ENCODE measurements around the gene PIK3CA. TPM values are rescaled to one million over a fixed set of nuclear protein-coding genes. Genes with fewer than 3 reads are reported as not detected.
A peak's percentile ranks its signal among the peaks of the same experiment; 100 is the strongest.

PIK3CA gene
- total RNA-seq, 1 experiment from 2014 or later, result 12.0 TPM

DNA sequence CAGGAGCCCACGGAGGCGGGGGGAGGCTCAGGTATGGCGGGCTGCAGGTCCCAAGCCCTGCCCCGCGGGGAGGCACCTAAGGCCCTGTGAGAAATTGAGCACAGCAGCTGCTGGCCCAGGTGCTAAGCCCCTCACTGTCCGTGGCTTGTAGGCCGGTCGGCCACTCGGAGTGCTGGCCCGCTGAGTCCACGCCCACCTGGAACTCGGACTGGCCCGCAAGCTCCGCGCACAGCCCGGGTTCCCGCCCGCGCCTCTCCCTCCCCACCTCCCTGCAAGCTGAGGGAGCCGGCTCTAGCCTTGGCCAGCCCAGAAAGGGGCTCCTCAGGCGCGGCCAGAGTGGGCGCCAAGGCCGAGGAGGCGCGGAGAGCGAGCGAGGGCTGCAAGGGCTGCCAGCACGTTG, 115.0 kb downstream of the PIK3CA start:
- Histone ChIP-seq H3K56ac (ENCODE audit: insufficient read length, low read depth, low read length) (no peak overlapping the region), H3K23me2 (ENCODE audit: insufficient read length, low read depth, low read length, poor library complexity, severe bottlenecking) (peaks cover 4% of the 10 kb centered on the region), H3K27ac (ENCODE audit: insufficient read length, low read depth, low read length) (no peak overlapping the region), H3K79me1 (ENCODE audit: insufficient read depth, low read depth, low read length, poor library complexity, severe bottlenecking) (no peaks in the 10 kb centered on the region), H2BK12ac (ENCODE audit: insufficient read length, low read depth, low read length) (no peak overlapping the region), H2BK20ac (ENCODE audit: low read depth, low read length, poor library complexity, severe bottlenecking) (no peak overlapping the region), H3K27me3 (ENCODE audit: insufficient read depth, low read length) (no peaks in the 10 kb centered on the region), H3K14ac (ENCODE audit: insufficient read depth, low read length) (no peak overlapping the region), H3K23ac (ENCODE audit: insufficient read length, low read depth, low read length) (no peak overlapping the region), H3K4ac (ENCODE audit: low read depth, low read length) (no peak overlapping the region), H3T11ph (ENCODE audit: low read length) (no peak overlapping the region), H3K79me2 (ENCODE audit: insufficient read depth, low read length) (no peaks in the 10 kb centered on the region), H2AFZ (ENCODE audit: low read length) (no peak overlapping the region), H3K9ac (ENCODE audit: extremely low read depth, insufficient read length, low read length) (no peak overlapping the region), H2BK5ac (ENCODE audit: insufficient read length, low read length) (no peak overlapping the region), H4K5ac (ENCODE audit: insufficient read length, low read depth, low read length) (no peak overlapping the region), H4K8ac (replicated peaks; ENCODE audit: insufficient read length, low read depth, low read length) (no peak overlapping the region), H4K91ac (ENCODE audit: insufficient read length, low read depth, low read length) (no peak overlapping the region), H2BK120ac (ENCODE audit: low read depth, low read length, poor library complexity, severe bottlenecking) (no peak overlapping the region), H3K4me1 (ENCODE audit: insufficient read depth, low read length) (no peaks in the 10 kb centered on the region), H4K20me1 (ENCODE audit: control insufficient read depth, insufficient read depth, insufficient read length) (no peaks in the 10 kb centered on the region), H3K18ac (ENCODE audit: insufficient read length, low read depth, low read length) (no peak overlapping the region), H3K4me2 (ENCODE audit: insufficient read depth, insufficient read length, low read length) (no peak overlapping the region), H3K9me3 (ENCODE audit: control insufficient read depth, low read depth, low read length) (no peaks in the 10 kb centered on the region), H2AK5ac (ENCODE audit: insufficient read length, low read length) (no peak overlapping the region), H2BK15ac (ENCODE audit: low read depth, low read length) (no peak overlapping the region)
- DNase-seq, result peak; percentile 31
- Mint-ChIP-seq H3K27me3 (ENCODE audit: low read depth) (peaks cover 35% of the 10 kb centered on the region), H3K36me3 (ENCODE audit: insufficient read depth in 1 of 3, low read depth in 3 of 3) (peaks cover 7 to 27% (median 24%) of the 10 kb centered on the region in 3 experiments; a peak in 6 of 7 replicates), H3K4me3 (no peak overlapping the region), H3K4me1 (peaks cover 0 to 2% of the 10 kb centered on the region in 2 experiments; a peak in 1 of 4 replicates), H3K9me3 (peaks cover 8 to 20% of the 10 kb centered on the region in 2 experiments; a peak in 4 of 5 replicates), H3K27ac (no peak overlapping the region)
- TF ChIP-seq, protein P1, sequence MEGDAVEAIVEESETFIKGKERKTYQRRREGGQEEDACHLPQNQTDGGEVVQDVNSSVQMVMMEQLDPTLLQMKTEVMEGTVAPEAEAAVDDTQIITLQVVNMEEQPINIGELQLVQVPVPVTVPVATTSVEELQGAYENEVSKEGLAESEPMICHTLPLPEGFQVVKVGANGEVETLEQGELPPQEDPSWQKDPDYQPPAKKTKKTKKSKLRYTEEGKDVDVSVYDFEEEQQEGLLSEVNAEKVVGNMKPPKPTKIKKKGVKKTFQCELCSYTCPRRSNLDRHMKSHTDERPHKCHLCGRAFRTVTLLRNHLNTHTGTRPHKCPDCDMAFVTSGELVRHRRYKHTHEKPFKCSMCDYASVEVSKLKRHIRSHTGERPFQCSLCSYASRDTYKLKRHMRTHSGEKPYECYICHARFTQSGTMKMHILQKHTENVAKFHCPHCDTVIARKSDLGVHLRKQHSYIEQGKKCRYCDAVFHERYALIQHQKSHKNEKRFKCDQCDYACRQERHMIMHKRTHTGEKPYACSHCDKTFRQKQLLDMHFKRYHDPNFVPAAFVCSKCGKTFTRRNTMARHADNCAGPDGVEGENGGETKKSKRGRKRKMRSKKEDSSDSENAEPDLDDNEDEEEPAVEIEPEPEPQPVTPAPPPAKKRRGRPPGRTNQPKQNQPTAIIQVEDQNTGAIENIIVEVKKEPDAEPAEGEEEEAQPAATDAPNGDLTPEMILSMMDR (conservative IDR thresholded peaks at IDR 0.05), result no peak
- WGBS (ENCODE audit: extremely low coverage, insufficient read length, low lambda C conversion rate), result no CpG with 5 or more reads among the region's 29 CpGs

Measured in H9 (cell line).